H1 (cell line): Measurements from ENCODE around the gene HSPA12A. TPM values are rescaled to one million over a fixed set of nuclear protein-coding genes. Genes with fewer than 3 reads are reported as not detected.

Source experiments
- ATF3 ChIP-seq: IDR thresholded peaks from 2 replicates; pipeline ENCODE4 v1.6.1; 2011; ENCODE audit warnings: low read depth, mild to moderate bottlenecking, low read length; ENCODE audit not compliant: insufficient read depth
- BRCA1 ChIP-seq: IDR thresholded peaks from 2 replicates; pipeline ENCODE4 v1.6.1; 2012; ENCODE audit warnings: low read depth, low read length, improper control_type of control experiment
- CHD7 ChIP-seq: fragments of 300-600 bp; sonication (generic); IDR thresholded peaks from 2 replicates; pipeline ENCODE4 v1.7.1; 2012; ENCODE audit warnings: low read length, moderate library complexity, mild to moderate bottlenecking, inconsistent platforms; ENCODE audit not compliant: insufficient replicate concordance
- CREB1 ChIP-seq: IDR thresholded peaks from 2 replicates; pipeline ENCODE4 v1.6.1; 2012; ENCODE audit warnings: inconsistent platforms
- CTBP2 ChIP-seq: IDR thresholded peaks from 2 replicates; pipeline ENCODE4 v1.7.0; 2011; ENCODE audit warnings: borderline replicate concordance, mild to moderate bottlenecking, moderate library complexity, mixed read lengths, low read length; ENCODE audit not compliant: insufficient read depth, insufficient read length
- JUN ChIP-seq: IDR thresholded peaks from 2 replicates; pipeline ENCODE4 v1.6.1; 2011; ENCODE audit warnings: low read depth, mild to moderate bottlenecking, improper control_type of control experiment, low read length
- KDM1A ChIP-seq: fragments of 200-600, 300-600 bp; sonication (generic); IDR thresholded peaks from 2 replicates; pipeline ENCODE4 v1.7.1; 2016; ENCODE audit warnings: mild to moderate bottlenecking, low read length, borderline replicate concordance
- KDM5A ChIP-seq: fragments of 200-600 bp; IDR thresholded peaks from 2 replicates; pipeline ENCODE4 v1.7.1; 2012; ENCODE audit warnings: mild to moderate bottlenecking, low read length, inconsistent platforms, mixed read lengths
- NRF1 ChIP-seq: IDR thresholded peaks from 2 replicates; pipeline ENCODE4 v1.6.1; 2011; ENCODE audit warnings: mild to moderate bottlenecking, low read depth, low read length, improper control_type of control experiment
- RAD21 ChIP-seq, 2 experiments: IDR thresholded peaks in 1 of 2; conservative IDR thresholded peaks in 1 of 2; 2 replicates each; pipeline ENCODE4 v1.6.1; 2011; ENCODE audit warnings: low read depth in 2 of 2, low read length in 2 of 2, improper control_type of control experiment in 1 of 2, inconsistent platforms in 1 of 2, mild to moderate bottlenecking in 1 of 2, moderate library complexity in 1 of 2
- SIRT6 ChIP-seq: IDR thresholded peaks from one replicate; pipeline ENCODE4 v1.7.1; 2012; ENCODE audit warnings: low read length, inconsistent platforms
- TAF7 ChIP-seq: optimal IDR thresholded peaks from 2 replicates; pipeline ENCODE3; 2011; ENCODE audit warnings: low read depth, mild to moderate bottlenecking, inconsistent platforms, low read length, moderate library complexity, borderline replicate concordance
- polyA plus RNA-seq, 7 experiments: library from polyadenylated mRNA; depleted of rRNA in 3 of 7; stranded (reverse) in 5 of 7; unstranded in 2 of 7; fragments of >200 nt in 5 of 7; fragments of 200-250 nt in 2 of 7; gene quantifications; 1 replicate in 5 of 7; 2 replicates in 1 of 7; 4 replicates in 1 of 7; pipeline versions ENCODE4 v1.2.1 to v1.2.3, GENCODE V29; 2011 to 2013; ENCODE audit warnings: missing spikeins in 2 of 7, mixed read lengths in 2 of 7
- total RNA-seq: library from RNA; stranded (reverse); fragmentation: NEBNext Ultra II Directional; extraction: Animal tissue kit (Norgen Biotek cat#: 25700); gene quantifications from 2 replicates; pipeline ENCODE4 v1.2.1, GENCODE V29; 2021

HSPA12A gene
- total and polyA plus RNA-seq, 2 of the 8 experiments (the other 6 are each of a cell fraction or from before 2014, with no cell fraction given): 3.1 to 6.9 TPM

- no peak for TF ChIP-seq CHD7
- TF ChIP-seq BRCA1: no peak
- no peak for TF ChIP-seq KDM1A
- TF ChIP-seq SIRT6: no peak
- no peak for TF ChIP-seq KDM5A
- TF ChIP-seq CREB1: no peak
- TF ChIP-seq NRF1: no peak
- no peak for TF ChIP-seq ATF3
- no peak for TF ChIP-seq RAD21 (IDR thresholded peaks at IDR 0.05 in 1 of 2, conservative IDR thresholded peaks at IDR 0.05 in 1 of 2; ENCODE audit: low read depth in 2 of 2, low read length in 2 of 2)
- no peak for TF ChIP-seq CTBP2
- no peak for TF ChIP-seq JUN
- no peak for TF ChIP-seq TAF7
Observed at GRCh38 chr10:116686632-116687031, 55.7 kb downstream of the HSPA12A start (continued).
